DOHH2 (cell line): ENCODE results near the gene OR2A7.
"Not testable (repeated sequence)": the region's sequence is repeated elsewhere in the genome, so short reads cannot be mapped to it uniquely, and the experiment has no call there.

Experiments
- EZH2phosphoT487 ChIP-seq: fragments of 200-600 bp; sonication (generic); IDR thresholded peaks from 2 replicates; pipeline ENCODE4 v1.6.1; 2017; ENCODE audit warnings: borderline replicate concordance, mild to moderate bottlenecking, antibody characterized with exemption, low read length, moderate library complexity, mixed read lengths
- TF ChIP-seq, protein P1 (sequence below): fragments of 200-600 bp; sonication (generic); IDR thresholded peaks from one replicate; pipeline ENCODE4 v1.5.1; 2014; ENCODE audit warnings: antibody characterized with exemption, mild to moderate bottlenecking, low read depth, low read length; ENCODE audit not compliant: poor library complexity, severe bottlenecking

GRCh38 chr7:144246967-144247366 is 17.6 kb downstream of the OR2A7 start:
- TF ChIP-seq, protein P1, sequence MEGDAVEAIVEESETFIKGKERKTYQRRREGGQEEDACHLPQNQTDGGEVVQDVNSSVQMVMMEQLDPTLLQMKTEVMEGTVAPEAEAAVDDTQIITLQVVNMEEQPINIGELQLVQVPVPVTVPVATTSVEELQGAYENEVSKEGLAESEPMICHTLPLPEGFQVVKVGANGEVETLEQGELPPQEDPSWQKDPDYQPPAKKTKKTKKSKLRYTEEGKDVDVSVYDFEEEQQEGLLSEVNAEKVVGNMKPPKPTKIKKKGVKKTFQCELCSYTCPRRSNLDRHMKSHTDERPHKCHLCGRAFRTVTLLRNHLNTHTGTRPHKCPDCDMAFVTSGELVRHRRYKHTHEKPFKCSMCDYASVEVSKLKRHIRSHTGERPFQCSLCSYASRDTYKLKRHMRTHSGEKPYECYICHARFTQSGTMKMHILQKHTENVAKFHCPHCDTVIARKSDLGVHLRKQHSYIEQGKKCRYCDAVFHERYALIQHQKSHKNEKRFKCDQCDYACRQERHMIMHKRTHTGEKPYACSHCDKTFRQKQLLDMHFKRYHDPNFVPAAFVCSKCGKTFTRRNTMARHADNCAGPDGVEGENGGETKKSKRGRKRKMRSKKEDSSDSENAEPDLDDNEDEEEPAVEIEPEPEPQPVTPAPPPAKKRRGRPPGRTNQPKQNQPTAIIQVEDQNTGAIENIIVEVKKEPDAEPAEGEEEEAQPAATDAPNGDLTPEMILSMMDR, result not testable (repeated sequence)
- not testable (repeated sequence) for TF ChIP-seq EZH2phosphoT487
